Measurements from ENCODE around the gene KMT2C.
"Not testable (repeated sequence)": the region's sequence is repeated elsewhere in the genome, so short reads cannot be mapped to it uniquely, and the experiment has no call there.

Gene KMT2C

DNA sequence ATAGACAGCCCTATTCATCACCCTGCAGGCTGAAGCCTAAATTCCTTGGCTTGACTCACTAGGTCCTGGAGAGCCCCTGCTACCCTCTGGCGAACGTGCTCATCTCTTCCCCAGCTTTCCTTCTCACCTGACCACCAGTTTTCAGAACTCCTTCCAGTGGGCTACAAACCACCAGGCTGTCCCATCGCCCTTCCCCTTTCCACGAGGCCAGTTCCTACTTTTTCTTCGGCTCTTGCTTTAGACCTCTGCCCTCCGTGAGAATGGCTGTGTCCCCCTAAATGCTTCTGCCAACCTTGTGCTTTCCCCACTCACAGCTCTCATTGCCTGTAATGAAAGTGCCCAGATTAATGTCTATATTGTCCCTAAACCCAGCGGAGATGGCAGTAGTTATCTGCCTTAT is 5.4 kb upstream of the KMT2C start:
- not testable (repeated sequence) for DNase-seq

DNA sequence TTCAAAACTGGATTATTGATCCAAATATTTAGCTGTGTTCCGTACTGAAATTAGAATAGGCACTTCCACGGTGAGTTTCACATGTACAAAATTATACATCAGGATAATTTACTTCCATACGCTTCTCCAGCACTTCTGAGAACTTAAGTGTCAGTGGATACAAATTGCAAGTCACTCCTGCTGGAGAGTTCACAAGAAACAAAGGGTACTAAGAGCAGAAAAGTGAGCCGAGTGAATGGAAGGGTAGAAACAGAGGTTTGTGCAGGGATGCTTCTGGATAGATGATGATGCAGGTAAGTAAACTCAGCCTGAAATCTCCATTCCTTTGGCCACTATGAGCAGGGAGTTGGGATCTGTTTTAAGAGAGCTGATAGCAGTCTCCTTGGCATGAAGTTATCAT is 2.2 kb upstream of the KMT2C start:
- not testable (repeated sequence) for DNase-seq

DNA sequence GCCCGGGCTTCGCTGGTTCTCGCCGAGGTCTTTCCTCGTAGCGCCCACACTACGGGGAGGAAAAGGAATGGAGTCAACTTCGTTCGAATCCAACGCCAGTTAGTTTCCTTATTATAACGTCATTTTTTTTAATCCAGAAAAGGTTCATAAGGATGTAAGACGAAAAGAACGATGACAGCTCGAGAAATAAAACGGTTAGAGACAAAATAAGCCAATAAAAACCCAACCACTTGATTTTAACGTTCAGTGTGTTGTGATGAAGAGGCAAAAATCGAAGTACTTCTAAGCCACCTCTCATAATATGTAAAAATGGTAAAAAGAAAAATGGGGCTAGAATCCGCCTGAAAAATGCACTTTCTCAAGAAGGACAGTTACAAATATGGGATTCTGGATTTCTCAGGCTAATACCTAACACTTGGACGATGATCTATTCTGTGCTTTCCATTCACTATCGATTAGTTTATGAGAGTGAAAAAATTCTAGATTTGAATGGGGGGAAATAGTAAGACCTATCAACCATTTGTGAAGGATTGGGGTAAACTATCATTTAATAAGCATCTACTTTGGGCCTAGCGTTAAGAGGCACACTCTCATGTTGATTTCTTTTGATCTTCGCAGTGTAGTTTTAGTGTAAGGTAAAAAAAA is 1.2 kb upstream of the KMT2C start:
- DNase-seq = not testable (repeated sequence)

DNA sequence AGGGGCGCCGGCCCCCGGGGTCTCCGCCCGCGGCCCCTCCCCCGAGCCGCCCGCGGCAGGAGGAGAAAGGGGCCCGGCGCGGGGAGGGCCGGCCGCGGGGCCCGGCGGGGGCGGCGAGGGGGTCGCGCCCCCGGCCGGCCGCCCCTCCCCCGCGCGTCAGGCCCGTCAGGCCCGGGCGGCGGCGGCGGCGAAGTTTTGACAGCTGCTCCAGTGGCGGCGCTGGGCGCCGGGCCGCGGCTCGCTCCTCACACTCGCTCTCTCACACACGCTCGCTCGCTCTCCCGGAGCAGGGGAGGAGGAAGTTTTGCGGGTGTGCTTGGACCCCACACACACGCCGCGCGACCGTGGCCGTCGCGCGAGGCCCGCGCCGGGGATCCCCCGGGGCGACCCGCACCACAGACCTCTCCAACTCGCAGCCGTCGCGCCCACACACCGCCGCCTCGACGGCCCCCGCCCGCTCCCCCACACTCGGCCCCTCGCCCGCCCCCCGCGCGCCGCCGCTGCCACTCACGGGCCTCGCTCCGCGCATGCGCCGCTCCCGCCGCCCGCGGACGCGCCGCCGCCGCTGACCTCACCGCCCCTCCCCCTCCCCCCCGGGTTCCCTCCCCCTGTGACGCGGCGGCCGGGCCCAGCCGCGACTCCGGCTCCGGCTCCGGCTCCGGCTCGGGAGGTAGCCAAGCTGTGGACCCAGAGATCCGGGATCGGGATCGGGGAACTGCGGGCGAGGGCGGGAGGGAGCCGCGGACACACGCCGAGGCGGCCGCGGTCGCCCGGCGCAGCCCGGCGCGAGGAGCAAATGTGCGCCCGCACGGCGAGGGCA is 518 bp upstream of the KMT2C start:
- DNase-seq = peak; percentile 69 to 87

DNA sequence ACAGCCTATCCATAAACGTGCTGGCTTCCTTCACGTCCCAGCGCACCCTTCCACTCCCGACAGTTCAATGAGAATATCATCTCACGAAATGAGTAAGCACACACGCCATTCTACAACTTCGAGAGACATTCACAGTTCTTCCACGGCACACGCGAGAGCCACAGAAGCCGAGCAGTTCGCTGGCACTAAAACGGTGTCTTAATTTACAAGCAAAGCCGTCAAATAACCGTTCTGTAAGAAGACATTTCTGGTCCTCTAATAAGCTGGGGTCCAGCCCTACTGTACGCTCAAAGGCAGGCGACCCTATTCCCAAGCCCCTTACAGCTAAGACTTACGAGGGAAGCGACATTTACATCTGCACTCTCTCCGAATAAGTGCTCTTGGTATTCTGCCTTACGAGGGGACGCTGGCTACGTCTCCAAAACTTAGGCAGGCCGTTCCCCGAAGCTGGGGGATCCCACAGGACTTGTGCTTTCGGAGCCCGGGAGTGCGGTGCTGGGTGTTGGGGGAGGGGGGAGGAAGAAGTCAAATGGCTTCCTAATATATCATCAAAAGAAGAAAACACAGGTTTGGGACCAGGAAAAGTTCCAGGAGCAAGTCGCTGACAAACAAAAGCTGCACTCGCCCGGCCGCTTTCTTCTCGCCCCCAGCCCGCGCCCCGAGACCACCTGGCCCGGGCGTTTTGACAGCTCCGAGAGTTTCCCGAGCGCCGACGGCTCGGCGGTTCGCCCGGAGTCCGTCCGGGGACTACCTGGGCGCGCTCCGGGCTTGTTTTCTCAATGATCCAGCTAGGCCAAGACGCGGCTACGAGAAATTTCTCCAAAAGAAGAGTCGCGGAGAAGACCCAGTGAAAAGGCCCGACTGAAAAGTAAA is 1.1 kb downstream of the KMT2C start:
- peak in 1 of 2 donors; percentile 20 for DNase-seq

DNA sequence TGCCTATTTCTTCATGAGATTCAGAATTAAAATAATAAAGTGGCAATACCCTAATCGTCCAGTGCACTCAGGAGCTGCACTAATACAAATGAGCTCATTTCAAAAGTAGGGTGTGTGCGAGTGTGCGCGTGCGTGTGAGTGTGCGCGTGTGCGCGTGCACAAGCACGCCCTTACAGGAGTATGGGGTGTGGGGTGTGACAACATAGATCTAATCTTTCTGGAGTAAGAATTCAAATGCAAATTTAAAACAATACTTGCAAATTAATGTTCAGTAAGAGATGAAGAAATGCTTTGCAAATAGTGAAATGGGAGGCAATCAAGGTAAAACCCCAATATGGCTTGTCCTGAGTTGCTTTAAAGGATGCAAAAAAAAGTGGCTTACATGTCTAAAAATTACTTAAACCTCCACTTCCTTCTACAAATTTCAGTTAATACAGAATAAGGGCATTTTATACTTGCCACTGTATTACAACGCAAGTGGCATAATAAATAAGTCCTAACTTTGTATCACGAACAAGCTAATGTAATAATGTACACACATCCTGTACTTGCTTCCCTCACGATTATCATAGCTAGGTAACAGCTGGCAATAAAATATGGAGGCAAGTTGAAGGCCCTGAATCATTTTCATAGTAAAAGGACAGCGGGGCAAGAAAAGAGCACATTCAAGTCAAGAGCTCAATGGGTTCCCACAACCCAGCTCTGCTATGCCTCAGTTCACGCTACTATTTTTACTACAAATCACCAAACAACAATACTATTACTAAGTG is 1.9 kb downstream of the KMT2C start:
- not testable (repeated sequence) for DNase-seq

DNA sequence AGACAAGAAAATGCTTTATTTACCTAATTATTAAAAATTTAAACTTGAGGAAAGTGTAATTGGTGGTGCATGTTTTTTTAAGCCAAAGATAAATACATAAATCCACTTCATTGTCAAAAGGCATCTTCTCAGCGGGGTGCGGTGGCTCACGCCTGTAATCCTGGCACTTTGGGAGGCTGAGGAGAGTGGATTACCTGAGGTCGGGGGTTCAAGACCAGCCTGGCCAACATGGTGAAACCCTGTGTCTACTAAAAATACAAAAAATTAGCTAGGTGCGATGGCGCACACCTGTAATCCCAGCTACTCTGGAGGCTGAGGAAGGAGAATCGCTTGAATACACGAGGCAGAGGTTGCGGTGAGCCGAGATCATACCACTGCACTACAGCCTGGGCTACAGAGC is 3.1 kb downstream of the KMT2C start:
- not testable (repeated sequence) for DNase-seq

DNA sequence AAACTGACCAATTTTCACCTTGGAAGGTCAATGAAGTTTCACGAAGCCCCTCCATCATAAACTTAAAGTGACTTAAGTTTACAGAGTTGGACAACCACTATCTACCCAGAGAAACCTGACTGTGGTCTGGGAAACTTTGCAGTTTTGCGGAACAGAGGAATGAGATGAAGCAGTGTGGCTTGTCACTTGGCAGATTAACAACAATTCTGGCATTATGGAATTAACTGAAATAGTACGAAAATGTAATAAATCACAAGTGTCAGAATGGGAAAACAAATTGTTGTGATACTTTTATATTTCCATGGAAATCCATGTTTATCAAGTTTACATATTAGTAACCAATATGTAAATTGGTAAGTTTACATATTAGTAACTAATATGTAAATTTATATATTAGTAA is 4.9 kb downstream of the KMT2C start:
- no peak for DNase-seq

DNA sequence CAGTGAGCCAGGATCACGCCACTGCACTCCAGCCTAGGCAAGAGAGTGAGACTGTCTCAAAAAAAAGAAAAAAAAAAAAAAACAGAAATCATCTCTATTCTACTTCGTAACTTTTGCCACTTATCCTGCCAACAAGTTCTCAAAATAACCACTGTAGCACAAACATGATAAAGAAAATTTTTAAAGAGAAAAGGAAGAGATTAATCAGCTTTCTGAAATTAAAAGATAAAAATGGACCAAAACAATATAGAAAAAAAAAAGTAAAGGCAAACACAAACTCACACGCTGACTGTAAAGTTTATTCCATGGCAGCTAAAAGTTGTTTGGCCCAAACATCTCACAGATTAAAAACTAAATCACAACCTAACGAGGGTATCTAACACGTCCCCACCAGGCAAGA is 5.7 kb downstream of the KMT2C start:
- DNase-seq = not testable (repeated sequence)

DNA sequence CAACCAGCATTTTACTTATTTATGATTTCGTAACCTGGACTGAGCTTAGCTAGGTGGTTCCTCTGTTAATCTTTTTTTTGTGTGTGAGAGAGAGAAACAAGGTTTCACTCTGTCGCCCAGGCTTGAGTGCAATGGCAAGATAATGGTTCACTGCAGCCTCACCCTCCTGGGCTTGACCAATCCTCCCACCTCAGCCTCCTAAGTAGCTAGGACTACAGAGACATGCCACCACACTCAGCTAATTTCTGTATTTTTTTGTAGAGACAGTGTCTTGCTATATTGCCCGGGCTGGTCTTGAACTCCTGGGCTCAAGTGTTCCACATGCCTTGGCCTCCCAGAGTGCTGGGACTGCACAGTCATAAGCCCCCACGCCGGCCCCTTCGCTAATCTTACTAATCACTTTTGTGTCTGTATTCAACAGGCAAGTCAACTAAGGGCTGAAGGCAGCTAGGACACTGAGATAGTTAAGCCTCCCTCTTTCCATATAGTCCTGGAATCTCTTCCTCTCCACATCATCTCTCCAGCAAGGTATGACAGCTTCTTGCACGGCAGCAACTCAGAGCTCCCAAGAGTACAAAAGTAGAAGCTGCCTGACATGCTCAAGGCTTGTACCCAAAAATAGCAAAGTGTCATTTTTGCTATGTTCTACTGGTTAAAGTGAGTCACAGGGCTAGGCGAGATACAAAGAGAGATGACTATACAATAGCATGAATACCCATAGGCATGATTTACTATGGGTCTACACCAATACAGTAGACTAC is 11.3 kb downstream of the KMT2C start:
- DNase-seq = no peak

DNA sequence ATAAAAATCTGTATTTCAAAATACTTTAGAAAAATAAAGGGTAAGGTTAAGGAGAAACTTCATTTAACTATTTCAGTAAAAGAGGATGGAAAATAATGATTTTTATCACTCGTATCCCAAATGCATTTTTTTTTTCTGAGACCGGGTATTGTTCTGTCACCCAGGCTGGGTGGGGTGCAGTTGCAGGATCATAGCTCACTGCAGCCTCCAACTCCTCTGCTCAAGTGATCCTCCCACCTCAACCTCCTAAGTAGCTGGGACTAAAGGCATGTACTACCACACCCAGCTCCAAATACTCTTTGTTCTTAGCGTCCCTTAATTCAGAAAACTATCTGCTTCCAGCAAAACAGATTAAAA is 11.8 kb downstream of the KMT2C start:
- DNase-seq = no peak

DNA sequence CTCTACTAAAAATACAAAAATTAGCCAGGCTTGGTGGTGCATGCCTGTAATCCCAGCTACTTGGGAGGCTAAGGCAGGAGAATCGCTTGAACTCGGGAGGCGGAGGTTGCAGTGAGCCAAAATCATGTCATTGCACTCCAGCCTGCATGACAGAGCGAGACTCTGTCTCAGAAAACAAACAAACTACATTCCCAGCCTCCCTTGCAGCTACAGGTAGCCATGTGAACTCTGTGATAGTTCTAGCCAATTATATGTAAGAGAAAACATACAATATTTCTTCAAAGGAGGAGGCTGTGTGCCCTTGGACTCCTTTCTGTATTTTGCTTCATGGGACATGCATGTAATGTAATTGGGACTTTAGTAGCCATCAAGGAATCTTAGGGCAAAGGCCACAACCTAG is 12.6 kb downstream of the KMT2C start:
- not testable (repeated sequence) for DNase-seq

DNA sequence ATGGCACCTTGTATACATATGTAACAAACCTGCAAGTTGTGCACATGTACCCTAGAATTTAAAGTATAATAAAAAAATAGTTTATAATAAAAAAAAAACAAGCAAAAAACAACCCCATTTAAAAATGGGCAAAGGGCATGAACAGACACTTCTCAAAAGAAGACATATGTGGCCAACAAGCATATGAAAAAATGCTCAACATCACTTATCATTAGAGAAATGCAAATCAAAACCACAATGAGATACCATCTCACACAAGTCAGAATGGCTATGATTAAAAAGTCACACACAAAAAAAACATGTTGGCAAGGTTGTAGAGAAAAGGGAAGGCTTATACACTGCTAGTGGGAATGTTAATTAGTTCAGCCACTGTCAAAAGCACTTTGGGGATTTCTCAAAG is 14.9 kb downstream of the KMT2C start:
- DNase-seq = not testable (repeated sequence)

DNA sequence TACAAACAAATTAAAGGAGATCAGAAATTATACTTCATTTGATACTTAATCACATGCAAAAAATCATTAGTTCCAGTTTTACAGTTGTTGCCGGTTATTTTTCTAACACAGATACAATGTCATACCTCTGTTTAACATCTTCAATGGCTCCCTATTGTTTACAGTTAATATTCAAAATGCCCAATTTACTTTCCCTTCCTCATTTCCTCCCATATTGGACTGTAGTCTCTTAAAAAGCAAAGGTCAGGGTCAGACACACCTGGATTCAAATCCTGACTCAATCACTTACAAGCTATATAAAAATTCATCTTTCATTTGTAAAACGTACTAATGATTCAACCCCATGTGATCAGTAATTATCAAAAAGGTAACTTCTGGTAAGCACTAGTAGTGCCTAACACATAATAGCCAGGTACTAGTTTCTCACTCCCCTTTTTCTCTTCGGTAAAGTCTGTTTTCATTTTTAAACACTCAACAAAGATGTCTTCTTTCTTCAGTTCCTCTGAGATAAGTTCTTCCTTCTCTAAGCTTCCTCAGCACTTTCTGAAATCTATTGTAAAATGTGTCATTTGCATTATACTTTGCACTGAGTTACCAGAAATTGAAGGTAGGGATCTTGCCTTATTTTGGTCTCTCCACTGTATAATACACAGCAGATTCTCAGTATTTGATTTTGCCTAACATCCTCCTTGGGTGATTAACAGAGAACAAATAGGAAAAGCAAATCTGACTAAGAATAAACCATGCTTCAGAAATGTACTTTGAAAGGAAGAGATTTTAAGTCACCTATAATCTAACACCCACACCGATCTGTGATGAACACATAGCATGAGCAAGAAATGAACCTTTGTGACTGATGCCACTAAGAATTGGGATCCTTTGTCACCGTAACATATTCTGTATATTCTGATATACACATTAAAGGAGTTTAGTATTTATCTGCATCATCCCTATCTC is 16.1 kb downstream of the KMT2C start:
- DNase-seq = no peak

DNA sequence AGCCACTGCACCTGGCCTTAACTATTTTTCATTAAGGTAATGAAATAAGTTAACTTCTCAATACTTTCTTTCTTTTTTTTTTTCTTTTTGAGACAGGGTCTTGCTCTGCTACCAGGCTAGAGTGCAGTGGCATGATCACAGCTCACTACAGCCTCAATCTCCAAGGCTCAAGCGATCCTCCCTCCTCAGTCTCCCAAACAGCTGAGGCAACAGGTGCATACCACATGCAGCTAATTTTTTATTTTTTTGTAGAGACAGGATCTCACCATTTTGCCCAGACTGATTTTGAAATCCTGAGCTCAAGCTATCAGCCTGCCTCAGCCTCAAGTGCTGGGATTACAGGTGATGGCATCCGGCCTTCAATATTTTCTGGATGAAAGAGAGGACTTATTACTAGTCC is 21.0 kb downstream of the KMT2C start:
- no peak for DNase-seq

DNA sequence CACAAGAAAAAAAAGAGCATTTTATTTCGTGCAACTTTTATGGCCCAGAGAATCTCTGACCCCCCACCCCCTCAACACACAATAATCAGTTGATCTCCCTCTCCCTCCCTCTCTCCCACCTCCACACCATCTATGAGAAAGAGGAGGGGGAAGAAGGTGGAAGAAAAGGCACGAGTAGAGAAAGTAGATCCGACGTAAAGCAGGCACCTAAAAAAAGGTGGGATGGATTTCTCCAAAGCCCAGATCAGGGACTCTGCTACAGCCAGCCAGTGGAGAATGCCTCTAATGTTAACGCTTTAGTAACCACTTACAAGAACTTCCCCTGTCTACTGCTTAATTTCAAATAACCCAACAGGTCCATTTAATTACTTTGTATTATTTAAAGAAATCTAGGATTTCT is 24.4 kb downstream of the KMT2C start:
- DNase-seq = no peak

DNA sequence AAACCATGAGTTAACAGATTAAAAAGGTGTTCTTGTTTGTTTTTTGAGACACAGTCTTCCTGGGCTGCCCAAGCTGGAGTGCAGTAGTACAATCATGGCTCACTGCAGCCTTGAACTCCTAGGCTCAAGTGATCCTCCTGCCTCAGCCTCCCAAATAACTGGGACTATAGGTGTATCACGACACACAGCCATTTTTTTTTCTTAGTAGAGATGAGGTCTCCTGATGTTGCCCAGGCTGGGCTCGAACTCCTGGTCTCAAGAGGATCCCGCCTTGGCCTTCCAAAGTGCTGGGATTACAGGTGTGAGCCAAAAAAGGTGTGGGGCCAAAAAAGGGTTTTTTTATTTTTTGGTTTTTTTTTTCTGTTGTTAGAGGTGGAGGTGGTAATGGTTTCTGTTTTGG is 29.3 kb downstream of the KMT2C start:
- no peak for DNase-seq

DNA sequence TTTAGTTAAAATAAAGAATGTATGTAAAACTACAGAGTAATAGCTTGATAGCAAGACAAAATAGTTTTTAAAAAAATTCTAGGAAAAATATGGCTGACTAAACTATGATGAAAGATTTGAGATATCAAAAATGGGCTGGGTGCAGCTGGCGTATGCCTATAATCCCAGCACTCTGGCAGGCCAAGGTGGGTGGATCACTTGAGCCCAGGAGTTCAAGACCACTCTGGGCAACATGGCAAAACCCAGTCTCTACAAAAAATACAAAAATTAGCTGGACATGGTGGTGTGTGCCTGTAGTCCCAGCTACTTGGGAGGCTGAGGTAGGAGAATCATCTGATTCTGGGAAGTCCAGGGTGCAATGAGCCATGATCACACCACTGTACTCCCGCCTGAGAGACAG is 29.8 kb downstream of the KMT2C start:
- not testable (repeated sequence) for DNase-seq

DNA sequence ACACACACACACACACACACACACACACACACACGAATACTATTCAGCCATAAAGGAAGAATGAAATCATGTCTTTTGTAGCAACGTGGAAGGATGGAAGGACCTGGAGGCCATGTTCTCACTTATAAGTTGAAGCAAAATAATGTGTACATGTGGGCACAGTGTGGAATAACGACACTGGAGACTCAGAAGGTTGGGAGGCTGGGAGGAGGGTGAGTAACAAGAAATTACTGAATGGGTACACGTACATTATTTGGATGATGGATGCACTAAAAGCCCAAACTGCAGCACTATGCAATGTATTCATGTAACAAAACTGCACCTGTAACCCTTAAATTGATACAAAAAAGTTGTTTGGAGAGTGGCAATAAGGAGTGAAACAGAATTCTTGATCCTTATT is 32.1 kb downstream of the KMT2C start:
- no peak for DNase-seq

DNA sequence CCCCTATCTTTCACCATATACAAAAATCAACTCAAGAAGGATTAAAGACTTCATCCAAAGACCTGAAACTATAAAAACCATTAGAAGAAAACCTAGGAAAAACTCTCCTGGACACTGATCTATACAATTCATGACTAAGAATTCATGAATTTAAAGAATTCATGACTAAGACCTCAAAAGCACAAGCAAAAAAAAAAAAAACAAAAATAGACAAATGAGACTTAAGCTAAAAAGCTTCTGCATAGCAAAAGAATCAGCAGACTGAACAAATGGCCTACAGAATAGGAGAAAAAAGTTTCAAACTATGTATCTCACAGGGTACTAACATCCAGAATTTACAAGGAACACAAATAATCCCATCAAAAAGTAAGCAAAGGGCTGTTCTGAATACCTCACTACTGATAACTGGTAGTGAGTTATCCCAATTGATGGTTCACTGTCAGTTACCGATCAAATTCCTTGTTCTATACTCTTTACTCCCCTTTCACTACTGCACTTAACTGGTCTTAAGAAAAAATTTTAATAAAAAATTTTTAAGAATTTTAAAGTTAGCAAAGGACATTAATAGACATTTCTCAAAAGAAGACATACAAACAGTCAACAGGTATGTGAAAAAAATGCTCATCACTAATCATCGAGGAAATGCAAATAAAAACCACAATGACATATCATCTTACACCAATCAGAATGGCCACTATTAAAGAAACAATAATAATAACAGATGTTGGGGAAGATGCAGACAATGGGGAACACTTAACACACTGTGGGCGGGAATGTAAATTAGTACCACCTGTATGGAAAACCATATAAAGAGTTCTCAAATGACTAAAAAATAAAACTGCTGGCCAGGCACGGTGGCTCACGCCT is 33.2 kb downstream of the KMT2C start:
- no peak for DNase-seq
